GM12878 (cell line): Measurements from ENCODE around the gene UNC5B. TPM values are rescaled to one million over a fixed set of nuclear protein-coding genes. Genes with fewer than 3 reads are reported as not detected.

Source experiments
- KAT2A ChIP-seq: conservative IDR thresholded peaks from 2 replicates; pipeline ENCODE4 v1.6.1; 2011; ENCODE audit warnings: low read depth, low read length; ENCODE audit not compliant: control insufficient read depth
- PRDM15 ChIP-seq: fragments of 450-650 bp; formaldehyde crosslinking; IDR thresholded peaks from 2 replicates; pipeline ENCODE4 v1.4.0; 2020; ENCODE audit warnings: mild to moderate bottlenecking, moderate library complexity
- SPI1 ChIP-seq: IDR thresholded peaks from 2 replicates; pipeline ENCODE4 v1.6.1; 2011; ENCODE audit warnings: low read depth, mild to moderate bottlenecking, low read length, moderate library complexity, borderline replicate concordance; ENCODE audit not compliant: insufficient read depth
- ZBTB4 ChIP-seq: fragments of 450-650 bp; formaldehyde crosslinking; IDR thresholded peaks from 2 replicates; pipeline ENCODE4 v1.4.0; 2022; ENCODE audit warnings: mild to moderate bottlenecking, moderate library complexity
- polyA plus RNA-seq, 11 experiments: library from polyadenylated mRNA; depleted of rRNA in 4 of 11; unstranded in 6 of 11; stranded (reverse) in 5 of 11; fragments of >200 nt; fragmentation: Nextera tagmentation in 4 of 11; fragmentation: Illumina TruSeq in 1 of 11; extraction: Ambion mirVana in 4 of 11; extraction: Trizol in 1 of 11; gene quantifications; 1 replicate in 1 of 11; 2 replicates in 10 of 11; pipeline versions ENCODE4 v1.2.1 to v1.2.3, GENCODE V29; 2011 to 2016; ENCODE audit warnings: inconsistent platforms in 2 of 11, missing spikeins in 2 of 11, low read depth in 1 of 11
- total RNA-seq, 4 experiments: library from RNA; depleted of rRNA in 3 of 4; stranded (reverse); fragments of >200 nt in 3 of 4; fragmentation: Illumina TruSeq in 1 of 4; extraction: Trizol in 1 of 4; gene quantifications; 2 replicates each; pipeline versions ENCODE4 v1.2.1 to v1.2.3, GENCODE V29; 2013 to 2021

UNC5B gene
- total and polyA plus RNA-seq, 10 of the 15 experiments (the other 5 are each of a cell fraction or from before 2014, with no cell fraction given), result 0.03 to 0.08 TPM; not detected in 8

DNA sequence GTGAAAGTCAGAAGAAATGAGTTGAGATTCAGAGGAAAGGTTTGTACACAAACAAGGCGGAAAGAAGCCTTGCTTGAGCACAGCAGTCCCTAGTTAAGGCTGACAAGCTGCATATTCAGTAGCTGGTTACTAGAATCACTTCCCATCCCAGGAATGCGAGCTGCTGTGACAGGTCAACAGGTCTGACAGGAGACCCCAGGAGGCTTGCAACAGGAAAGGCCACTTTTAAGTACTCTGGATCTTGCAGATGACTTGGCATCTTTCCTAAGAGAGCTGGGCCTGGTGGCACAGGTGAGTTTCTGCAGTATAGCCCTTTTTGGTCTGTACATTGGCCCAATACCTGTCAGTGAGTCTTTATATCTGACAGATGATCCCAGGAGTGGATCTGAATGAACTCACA lies 35.7 kb upstream of the UNC5B start (continued):
- TF ChIP-seq PRDM15 (CRISPR knock-in tag) (no peak), ZBTB4 (no peak), KAT2A (no peak), SPI1 (no peak)
- TF ChIP-seq, all 136 proteins: peak for 0
